ENCODE results near the gene B4GALNT3. TPM values are rescaled to one million over a fixed set of nuclear protein-coding genes. Genes with fewer than 3 reads are reported as not detected.
A peak's percentile ranks its signal among the peaks of the same experiment; 100 is the strongest.

Gene B4GALNT3
- total RNA-seq, 1 donor from 2014 or later: 8.2 TPM

DNA sequence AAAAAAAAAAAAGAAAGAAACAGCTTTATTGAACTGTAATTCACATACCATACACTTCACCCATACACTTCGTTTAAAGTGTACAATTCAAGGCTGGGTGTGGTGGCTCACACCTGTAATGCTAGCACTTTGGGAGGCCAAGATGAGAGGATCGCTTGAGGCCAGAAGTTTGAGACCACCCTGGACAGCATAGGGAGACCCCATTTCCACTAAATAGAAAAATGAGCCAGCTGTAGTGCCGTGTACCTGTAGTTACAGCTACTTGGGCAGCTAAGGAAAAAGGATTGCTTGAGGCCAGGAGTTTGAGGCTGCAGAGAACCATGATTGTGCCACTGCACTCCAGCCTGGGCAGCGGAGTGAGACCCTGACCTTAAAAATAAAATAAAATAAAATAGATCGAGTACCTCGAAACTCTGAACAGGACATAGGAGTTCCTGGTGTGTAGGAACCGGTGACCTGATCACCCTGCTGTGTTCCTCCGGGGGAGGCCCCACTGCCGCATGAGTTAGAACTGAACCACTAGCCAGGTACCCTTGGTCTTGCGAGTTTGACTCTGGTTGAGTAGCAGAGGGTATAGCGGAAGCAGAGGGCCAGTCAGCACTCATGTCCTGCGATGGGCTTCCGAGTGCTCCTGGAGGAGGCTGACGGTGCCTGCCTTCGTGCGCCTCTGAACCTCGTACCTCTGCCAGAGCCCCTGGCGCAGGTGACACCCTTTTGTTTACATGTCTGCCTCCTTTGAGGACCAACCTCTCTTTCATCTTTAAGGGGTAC lies 80.0 kb downstream of the B4GALNT3 start:
- Histone ChIP-seq H3K36me3 (ENCODE audit: control insufficient read depth, insufficient read depth, low read length) (no peaks in the 10 kb centered on the region), H3K27me3 (ENCODE audit: control insufficient read depth, insufficient read depth, low read length) (peaks cover 5% of the 10 kb centered on the region), H3K4me3 (ENCODE audit: low read depth, low read length) (no peak overlapping the region)
- no peak for TF ChIP-seq CTCF (IDR thresholded peaks at IDR 0.05; ENCODE audit: insufficient read depth, low read length, severe bottlenecking)
- DNase-seq (ENCODE audit: low read depth) (no peak), FAIRE-seq (peak; percentile 55)

DNA sequence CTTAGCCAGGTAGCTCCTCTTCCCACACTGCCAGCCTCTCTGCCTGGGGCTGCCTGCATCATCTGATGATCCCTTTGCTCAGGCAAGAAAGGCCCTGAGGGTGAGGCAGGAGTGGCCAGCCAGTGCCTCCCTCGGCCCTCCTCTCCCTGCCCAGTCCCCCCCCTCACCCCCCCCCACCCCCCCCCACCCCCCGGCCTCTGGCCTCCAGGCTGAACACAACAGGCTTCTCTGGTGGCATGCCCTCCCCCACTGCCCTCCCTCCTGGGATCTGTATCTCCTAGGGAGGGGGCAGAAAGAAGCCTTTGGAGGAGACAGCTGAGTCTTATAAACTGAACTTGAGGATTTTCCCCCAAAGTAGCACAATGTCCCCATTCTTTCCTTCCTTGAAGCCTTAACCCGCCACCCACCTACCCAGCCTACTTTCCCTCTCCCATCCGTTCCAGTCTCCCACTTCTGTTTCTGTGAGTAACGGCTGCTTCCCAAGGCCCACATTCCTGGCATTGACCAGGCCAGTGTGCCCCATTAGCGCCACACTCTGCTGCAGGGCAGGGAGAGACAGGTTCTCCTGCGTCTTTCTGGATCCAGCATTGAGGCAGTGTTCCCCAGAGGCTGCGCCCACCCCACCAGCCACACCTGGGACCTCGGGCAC lies 82.1 kb downstream of the B4GALNT3 start:
- Histone ChIP-seq H3K27me3 (ENCODE audit: control insufficient read depth, insufficient read depth, low read length) (peaks cover 5% of the 10 kb centered on the region), H3K4me3 (ENCODE audit: low read depth, low read length) (no peak overlapping the region), H3K36me3 (ENCODE audit: control insufficient read depth, insufficient read depth, low read length) (no peaks in the 10 kb centered on the region)
- no peak for FAIRE-seq
- no peak for TF ChIP-seq CTCF (IDR thresholded peaks at IDR 0.05; ENCODE audit: insufficient read depth, low read length, severe bottlenecking)
- DNase-seq (ENCODE audit: low read depth): peak; percentile 10

DNA sequence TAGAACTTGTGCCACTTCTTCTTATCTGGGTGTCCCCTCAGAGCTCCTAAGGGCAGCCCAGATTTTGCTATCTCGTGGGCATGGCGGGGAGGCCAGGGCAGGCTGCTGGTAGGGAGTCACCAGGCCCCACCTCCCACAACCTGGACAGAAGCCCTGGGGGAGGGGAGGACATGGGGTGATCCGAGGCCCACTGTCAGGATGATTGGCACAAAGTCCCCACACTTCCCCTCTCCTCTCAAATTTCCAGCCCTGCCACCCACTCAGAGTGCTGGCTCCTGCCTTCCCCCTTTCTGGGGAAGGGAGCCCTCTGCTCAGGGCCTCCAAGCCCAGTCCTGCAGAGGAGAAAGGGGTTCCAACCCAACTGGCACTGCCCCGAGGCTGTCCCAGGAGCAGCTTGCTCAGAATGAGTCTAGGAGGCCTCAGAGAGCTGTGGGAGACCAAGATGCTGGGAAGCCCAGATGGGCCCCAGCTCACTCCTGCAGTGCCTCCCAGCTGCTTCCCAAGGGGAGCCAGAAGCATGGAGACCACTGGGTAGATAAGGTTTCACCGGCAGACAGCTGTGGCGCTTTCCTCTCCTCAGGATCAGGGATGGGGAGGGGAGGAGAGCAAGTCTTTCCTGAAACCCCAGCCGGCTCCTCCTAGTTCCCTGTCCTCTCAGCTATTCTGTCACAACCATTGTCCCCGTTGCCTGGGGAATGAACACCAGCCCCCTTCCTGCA lies 82.8 kb downstream of the B4GALNT3 start:
- H3K27me3 ChIP-seq (ENCODE audit: control insufficient read depth, insufficient read depth, low read length): peaks cover 5% of the 10 kb centered on the region

GRCh38 chr12:543114-543451 lies 83.3 kb downstream of the B4GALNT3 start:
- TF ChIP-seq CTCF (IDR thresholded peaks at IDR 0.05; ENCODE audit: insufficient read depth, low read length, severe bottlenecking): no peak
- no peak for FAIRE-seq
- H3K27me3 ChIP-seq (ENCODE audit: control insufficient read depth, insufficient read depth, low read length): peaks cover 5% of the 10 kb centered on the region
- H3K36me3 ChIP-seq (ENCODE audit: control insufficient read depth, insufficient read depth, low read length): no peaks in the 10 kb centered on the region
- no peak overlapping the region for H3K4me3 ChIP-seq (ENCODE audit: low read depth, low read length)
- DNase-seq (ENCODE audit: low read depth): no peak

More for the DNA sequence above, 82.8 kb downstream of the B4GALNT3 start:
- no peak overlapping the region for H3K4me3 ChIP-seq (ENCODE audit: low read depth, low read length)
- DNase-seq (ENCODE audit: low read depth) (no peak), FAIRE-seq (no peak)
- TF ChIP-seq CTCF (IDR thresholded peaks at IDR 0.05; ENCODE audit: insufficient read depth, low read length, severe bottlenecking): no peak
- H3K36me3 ChIP-seq (ENCODE audit: control insufficient read depth, insufficient read depth, low read length): no peaks in the 10 kb centered on the region

- FAIRE-seq (no peak), DNase-seq (ENCODE audit: low read depth) (no peak)
- Histone ChIP-seq H3K4me3 (ENCODE audit: low read depth, low read length) (no peak overlapping the region), H3K27me3 (ENCODE audit: control insufficient read depth, insufficient read depth, low read length) (peaks cover 5% of the 10 kb centered on the region), H3K36me3 (ENCODE audit: control insufficient read depth, insufficient read depth, low read length) (no peaks in the 10 kb centered on the region)
- TF ChIP-seq CTCF (IDR thresholded peaks at IDR 0.05; ENCODE audit: insufficient read depth, low read length, severe bottlenecking): no peak
Measured at GRCh38 chr12:544142-544541, 84.4 kb downstream of the B4GALNT3 start.
